OCI-LY7 (cell line): ENCODE measurements around the gene B3GALT4.

Experiments used
- CTCF ChIP-seq: fragments of 200-600 bp; sonication (generic); conservative IDR thresholded peaks from 2 replicates; pipeline ENCODE4 v1.5.1; 2014; ENCODE audit warnings: mild to moderate bottlenecking, antibody characterized with exemption, low read length, moderate library complexity, mixed read lengths
- EZH2phosphoT487 ChIP-seq: fragments of 200-600 bp; sonication (generic); IDR thresholded peaks from 2 replicates; pipeline ENCODE4 v1.6.1; 2018; ENCODE audit warnings: low read depth, borderline replicate concordance, mild to moderate bottlenecking, mixed run types, antibody characterized with exemption, low read length, moderate library complexity, mixed read lengths

DNA sequence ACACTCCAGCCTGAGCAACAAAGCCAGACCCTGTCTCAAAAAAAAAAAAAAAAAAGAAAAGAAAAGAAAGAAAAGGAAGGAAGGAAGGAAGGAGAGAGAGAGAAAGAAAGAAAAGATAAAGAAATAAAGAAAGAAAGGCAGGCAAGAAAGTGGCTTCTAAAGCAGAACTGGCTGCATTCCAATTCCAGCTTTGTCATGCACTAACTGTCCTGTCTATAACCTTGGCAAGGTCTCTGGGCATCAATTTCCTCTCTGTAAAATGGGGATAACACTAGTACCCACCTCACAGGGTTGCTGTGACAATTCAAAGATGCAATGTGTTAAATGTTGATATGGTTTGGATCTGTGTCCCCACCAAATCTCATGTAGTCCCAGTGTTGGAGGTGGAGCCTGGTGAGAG lies 40.6 kb upstream of the B3GALT4 start:
- TF ChIP-seq CTCF = no peak
- TF ChIP-seq EZH2phosphoT487 = no peak
